H9 (cell line): ENCODE data around the gene METTL4. TPM values are rescaled to one million over a fixed set of nuclear protein-coding genes. Genes with fewer than 3 reads are reported as not detected.

Experiments
- DNase-seq: peaks from one replicate; pipeline ENCODE4 v3.0.0-alpha.2; 2017
- H2AFZ ChIP-seq: one replicate; pipeline ENCODE4 v1.6.1; 2013; ENCODE audit warnings: mild to moderate bottlenecking, low read length, control low read depth, moderate library complexity
- H2AK5ac ChIP-seq: 2 replicates; pipeline ENCODE4 v1.6.1; 2013; ENCODE audit warnings: low read length, control low read depth, mixed read lengths; ENCODE audit not compliant: insufficient read length
- H2BK120ac ChIP-seq: one replicate; pipeline ENCODE4 v1.6.1; 2013; ENCODE audit warnings: low read depth, mild to moderate bottlenecking, low read length, control low read depth, inconsistent platforms; ENCODE audit not compliant: poor library complexity, severe bottlenecking
- H2BK12ac ChIP-seq: 2 replicates; pipeline ENCODE4 v1.6.1; 2013; ENCODE audit warnings: low read length, control low read depth, mixed read lengths, low read depth; ENCODE audit not compliant: insufficient read length
- H2BK15ac ChIP-seq: 2 replicates; pipeline ENCODE4 v1.6.1; 2013; ENCODE audit warnings: low read depth, low read length, control low read depth
- H2BK20ac ChIP-seq: one replicate; pipeline ENCODE4 v1.6.1; 2013; ENCODE audit warnings: low read depth, mild to moderate bottlenecking, low read length, control low read depth, inconsistent platforms; ENCODE audit not compliant: poor library complexity, severe bottlenecking
- H2BK5ac ChIP-seq: 2 replicates; pipeline ENCODE4 v1.6.1; 2013; ENCODE audit warnings: low read length, control low read depth, mixed read lengths; ENCODE audit not compliant: insufficient read length
- H3K14ac ChIP-seq: 2 replicates; pipeline ENCODE4 v1.6.1; 2013; ENCODE audit warnings: low read length, control low read depth; ENCODE audit not compliant: insufficient read depth
- H3K18ac ChIP-seq: 2 replicates; pipeline ENCODE4 v1.6.1; 2013; ENCODE audit warnings: low read depth, mild to moderate bottlenecking, mixed read lengths, low read length, control low read depth; ENCODE audit not compliant: insufficient read length
- H3K23ac ChIP-seq: 2 replicates; pipeline ENCODE4 v1.6.1; 2013; ENCODE audit warnings: low read length, control low read depth, mixed read lengths, low read depth; ENCODE audit not compliant: insufficient read length
- H3K23me2 ChIP-seq: 2 replicates; pipeline ENCODE4 v1.6.1; 2013; ENCODE audit warnings: low read depth, mild to moderate bottlenecking, mixed read lengths, low read length, control low read depth; ENCODE audit not compliant: insufficient read length, poor library complexity, severe bottlenecking
- H3K27ac ChIP-seq: 2 replicates; pipeline ENCODE4 v1.5.1; 2013; ENCODE audit warnings: low read length, control low read depth, mixed read lengths, low read depth; ENCODE audit not compliant: insufficient read length
- H3K27me3 ChIP-seq: 2 replicates; pipeline ENCODE4 v1.6.1; 2013; ENCODE audit warnings: low read length, control low read depth, inconsistent platforms; ENCODE audit not compliant: insufficient read depth
- H3K4ac ChIP-seq: 2 replicates; pipeline ENCODE4 v1.6.1; 2013; ENCODE audit warnings: low read depth, mild to moderate bottlenecking, control low read depth, inconsistent platforms, low read length, moderate library complexity
- H3K4me1 ChIP-seq: 2 replicates; pipeline ENCODE4 v1.6.1; 2013; ENCODE audit warnings: low read length, control low read depth, inconsistent platforms; ENCODE audit not compliant: insufficient read depth
- H3K4me2 ChIP-seq: 2 replicates; pipeline ENCODE4 v1.6.1; 2013; ENCODE audit warnings: low read length, control low read depth, mixed read lengths; ENCODE audit not compliant: insufficient read length, insufficient read depth
- H3K56ac ChIP-seq: 2 replicates; pipeline ENCODE4 v1.6.1; 2013; ENCODE audit warnings: low read depth, mild to moderate bottlenecking, mixed read lengths, low read length, control low read depth; ENCODE audit not compliant: insufficient read length
- H3K79me1 ChIP-seq: 2 replicates; pipeline ENCODE4 v1.6.1; 2013; ENCODE audit warnings: low read depth, mild to moderate bottlenecking, moderate library complexity, low read length, control low read depth, inconsistent platforms; ENCODE audit not compliant: insufficient read depth, poor library complexity, severe bottlenecking
- H3K79me2 ChIP-seq: 2 replicates; pipeline ENCODE4 v1.6.1; 2013; ENCODE audit warnings: low read length, control low read depth, inconsistent platforms; ENCODE audit not compliant: insufficient read depth
- H3K9ac ChIP-seq: 2 replicates; pipeline ENCODE4 v1.6.1; 2013; ENCODE audit warnings: low read length, control low read depth, mixed read lengths; ENCODE audit not compliant: insufficient read length; ENCODE audit errors: extremely low read depth
- H3K9me3 ChIP-seq: one replicate; pipeline ENCODE4 v1.6.1; 2013; ENCODE audit warnings: low read depth, low read length, inconsistent platforms; ENCODE audit not compliant: control insufficient read depth
- H3T11ph ChIP-seq: one replicate; pipeline ENCODE4 v1.6.1; 2013; ENCODE audit warnings: mild to moderate bottlenecking, low read length, control low read depth, inconsistent platforms
- H4K20me1 ChIP-seq: one replicate; pipeline ENCODE4 v1.6.1; 2013; ENCODE audit not compliant: control insufficient read depth, insufficient read length, insufficient read depth
- H4K5ac ChIP-seq: 2 replicates; pipeline ENCODE4 v1.6.1; 2013; ENCODE audit warnings: low read depth, mild to moderate bottlenecking, mixed read lengths, low read length, control low read depth; ENCODE audit not compliant: insufficient read length
- H4K8ac ChIP-seq: replicated peaks from 2 replicates; pipeline ENCODE4 v1.6.1; 2013; ENCODE audit warnings: low read length, control low read depth, mixed read lengths, low read depth; ENCODE audit not compliant: insufficient read length
- H4K91ac ChIP-seq: 2 replicates; pipeline ENCODE4 v1.6.1; 2013; ENCODE audit warnings: low read depth, mild to moderate bottlenecking, moderate library complexity, mixed read lengths, low read length, control low read depth; ENCODE audit not compliant: insufficient read length
- H3K27ac Mint-ChIP-seq, 3 experiments: 2 replicates in 2 of 3; 3 replicates in 1 of 3; pipeline ENCODE4 v1.8.0; 2020 to 2021; ENCODE audit warnings: mixed read lengths in 3 of 3, mild to moderate bottlenecking in 1 of 3, moderate library complexity in 1 of 3
- H3K27me3 Mint-ChIP-seq: 2 replicates; pipeline ENCODE4 v1.8.0; 2021; ENCODE audit warnings: low read depth, mild to moderate bottlenecking, moderate library complexity, mixed read lengths
- H3K36me3 Mint-ChIP-seq, 3 experiments: 2 replicates in 2 of 3; 3 replicates in 1 of 3; pipeline ENCODE4 v1.8.0; 2020 to 2021; ENCODE audit warnings: low read depth in 3 of 3, mixed read lengths in 3 of 3; ENCODE audit not compliant: insufficient read depth in 1 of 3
- H3K4me1 Mint-ChIP-seq, 2 experiments: 2 replicates each; pipeline ENCODE4 v1.8.0; 2020; ENCODE audit warnings: mixed read lengths in 2 of 2
- H3K4me3 Mint-ChIP-seq, 2 experiments: 2 replicates in 1 of 2; 3 replicates in 1 of 2; pipeline ENCODE4 v1.8.0; 2020 to 2021; ENCODE audit warnings: mild to moderate bottlenecking in 2 of 2, mixed read lengths in 2 of 2, moderate library complexity in 1 of 2
- H3K9me3 Mint-ChIP-seq, 2 experiments: 2 replicates in 1 of 2; 3 replicates in 1 of 2; pipeline ENCODE4 v1.8.0; 2020; ENCODE audit warnings: mild to moderate bottlenecking in 2 of 2, mixed read lengths in 2 of 2, moderate library complexity in 1 of 2
- WGBS: extraction: QIAGEN DNeasy Blood & Tissue Kit; methylation state at CpG from one replicate; pipeline ENCODE4 v1.1.7; 2013; ENCODE audit warnings: missing lambda C conversion rate, low lambda C conversion rate, mixed read lengths; ENCODE audit not compliant: insufficient read length; ENCODE audit errors: extremely low coverage; 5-methylcytosine and 5-hydroxymethylcytosine counted together
- total RNA-seq: library from RNA; stranded (reverse); gene quantifications from 2 replicates; pipeline ENCODE4 v1.2.1, GENCODE V29; 2021
- TF ChIP-seq, protein P1 (sequence below): fragments of 200-600 bp; sonication (generic); conservative IDR thresholded peaks from 3 replicates; pipeline ENCODE4 v1.8.0; 2021; ENCODE audit warnings: antibody characterized with exemption, mild to moderate bottlenecking

The METTL4 gene
- total RNA-seq, 1 experiment from 2014 or later, result 14.2 TPM

DNA sequence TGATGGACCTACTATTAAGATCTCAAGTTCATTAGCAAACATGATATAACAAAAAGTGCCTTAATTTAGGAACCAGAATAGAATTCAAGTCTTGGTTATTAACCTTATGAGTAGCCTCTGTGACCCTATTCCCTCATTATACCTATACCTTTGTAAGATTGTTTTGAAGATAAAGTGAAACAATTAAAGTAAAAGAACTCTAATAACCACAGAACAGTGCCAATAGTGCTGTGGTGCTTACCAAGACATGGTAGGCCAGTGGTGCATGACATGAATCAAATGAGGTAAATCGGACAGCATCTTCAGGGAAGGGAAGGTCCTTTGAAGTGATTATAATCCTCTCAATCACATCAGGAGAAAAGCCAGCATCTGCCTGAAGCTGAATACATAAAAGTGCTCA lies 36.4 kb downstream of the METTL4 start:
- no peaks in the 10 kb centered on the region for H3K27me3 ChIP-seq
- DNase-seq, result no peak
- H3K4me1 ChIP-seq, result no peaks in the 10 kb centered on the region; the same call in 1 of the 2 replicates
- H2AFZ ChIP-seq, result no peak overlapping the region
- H3K27ac ChIP-seq, result no peak overlapping the region
- peaks cover 7 to 29% (median 16%) of the 10 kb centered on the region in 3 experiments for H3K36me3 Mint-ChIP-seq
- no peak overlapping the region for H3K4me2 ChIP-seq
- no peak overlapping the region for H3K9ac ChIP-seq
- no peak overlapping the region for H3K18ac ChIP-seq
- H3K4ac ChIP-seq, result no peak overlapping the region
- peaks cover 5 to 9% of the 10 kb centered on the region in 2 experiments for H3K4me1 Mint-ChIP-seq
- no peak overlapping the region for H3K27ac Mint-ChIP-seq
- H3K14ac ChIP-seq, result no peak overlapping the region
- no peak overlapping the region for H4K91ac ChIP-seq
- no peak overlapping the region for H2AK5ac ChIP-seq
- no peak overlapping the region for H2BK120ac ChIP-seq
- no peak overlapping the region for H4K5ac ChIP-seq
- H2BK5ac ChIP-seq, result no peak overlapping the region
- TF ChIP-seq, protein P1, sequence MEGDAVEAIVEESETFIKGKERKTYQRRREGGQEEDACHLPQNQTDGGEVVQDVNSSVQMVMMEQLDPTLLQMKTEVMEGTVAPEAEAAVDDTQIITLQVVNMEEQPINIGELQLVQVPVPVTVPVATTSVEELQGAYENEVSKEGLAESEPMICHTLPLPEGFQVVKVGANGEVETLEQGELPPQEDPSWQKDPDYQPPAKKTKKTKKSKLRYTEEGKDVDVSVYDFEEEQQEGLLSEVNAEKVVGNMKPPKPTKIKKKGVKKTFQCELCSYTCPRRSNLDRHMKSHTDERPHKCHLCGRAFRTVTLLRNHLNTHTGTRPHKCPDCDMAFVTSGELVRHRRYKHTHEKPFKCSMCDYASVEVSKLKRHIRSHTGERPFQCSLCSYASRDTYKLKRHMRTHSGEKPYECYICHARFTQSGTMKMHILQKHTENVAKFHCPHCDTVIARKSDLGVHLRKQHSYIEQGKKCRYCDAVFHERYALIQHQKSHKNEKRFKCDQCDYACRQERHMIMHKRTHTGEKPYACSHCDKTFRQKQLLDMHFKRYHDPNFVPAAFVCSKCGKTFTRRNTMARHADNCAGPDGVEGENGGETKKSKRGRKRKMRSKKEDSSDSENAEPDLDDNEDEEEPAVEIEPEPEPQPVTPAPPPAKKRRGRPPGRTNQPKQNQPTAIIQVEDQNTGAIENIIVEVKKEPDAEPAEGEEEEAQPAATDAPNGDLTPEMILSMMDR, result no peak
- H3K79me2 ChIP-seq, result no peaks in the 10 kb centered on the region
- H2BK12ac ChIP-seq, result no peak overlapping the region
- WGBS, result no CpG with 5 or more reads among the region's 1 CpG
- H3K23me2 ChIP-seq, result no peaks in the 10 kb centered on the region
- no peak overlapping the region for H3K23ac ChIP-seq
- peaks cover 5 to 11% of the 10 kb centered on the region in 2 experiments; a peak in 4 of 5 replicates for H3K9me3 Mint-ChIP-seq
- no peak overlapping the region for H2BK15ac ChIP-seq
- no peak overlapping the region for H2BK20ac ChIP-seq
- no peak overlapping the region for H3K4me3 Mint-ChIP-seq
- no peaks in the 10 kb centered on the region for H3K9me3 ChIP-seq
- no peaks in the 10 kb centered on the region for H3K27me3 Mint-ChIP-seq
- H4K8ac ChIP-seq, result no peak overlapping the region
- no peak overlapping the region for H3K56ac ChIP-seq
- H3K79me1 ChIP-seq, result no peaks in the 10 kb centered on the region
- no peaks in the 10 kb centered on the region for H4K20me1 ChIP-seq
- H3T11ph ChIP-seq, result no peak overlapping the region
